Effector CD4-positive, alpha-beta T cell (primary cell): ENCODE results near the gene ARHGAP9.

Source experiments
- DNase-seq: peaks from one replicate; pipeline ENCODE4 v3.0.0-alpha.2; 2020

The ARHGAP9 gene

GRCh38 chr12:57471661-57472060 is 8.0 kb downstream of the ARHGAP9 start:
- no peak for DNase-seq

GRCh38 chr12:57470970-57471656 is 8.6 kb downstream of the ARHGAP9 start:
- no peak for DNase-seq

- DNase-seq, result no peak
These were observed 9.2 kb downstream of the ARHGAP9 start for GRCh38 chr12:57470286-57470969.

- DNase-seq, result no peak
These were observed 10.1 kb downstream of the ARHGAP9 start for GRCh38 chr12:57469296-57470164.

GRCh38 chr12:57467915-57468314 is 11.8 kb downstream of the ARHGAP9 start:
- no peak for DNase-seq

- DNase-seq, result no peak
These were observed 12.3 kb downstream of the ARHGAP9 start for GRCh38 chr12:57467212-57467874.

- DNase-seq, result no peak
These were observed 13.7 kb downstream of the ARHGAP9 start for GRCh38 chr12:57465747-57466505.

- DNase-seq, result no peak
These were observed 14.5 kb downstream of the ARHGAP9 start for GRCh38 chr12:57465030-57465746.

- no peak for DNase-seq
These were observed 15.1 kb downstream of the ARHGAP9 start for GRCh38 chr12:57464569-57464968.

- no peak for DNase-seq
These were observed 16.8 kb downstream of the ARHGAP9 start for GRCh38 chr12:57462912-57463253.

GRCh38 chr12:57462251-57462911 is 17.3 kb downstream of the ARHGAP9 start:
- DNase-seq, result peak; percentile 85

- DNase-seq, result no peak
These were observed 17.8 kb downstream of the ARHGAP9 start for GRCh38 chr12:57461917-57462250.

- no peak for DNase-seq
These were observed 18.3 kb downstream of the ARHGAP9 start for GRCh38 chr12:57461276-57461916.

- no peak for DNase-seq
These were observed 18.8 kb downstream of the ARHGAP9 start for GRCh38 chr12:57460841-57461275.

- DNase-seq, result no peak
These were observed 19.2 kb downstream of the ARHGAP9 start for GRCh38 chr12:57460468-57460784.

- no peak for DNase-seq
These were observed 19.8 kb downstream of the ARHGAP9 start, which contains the start of gene GLI1 for GRCh38 chr12:57459750-57460467. GLI1 (plus strand) TSS chr12:57459785; CDS start chr12:57463692, 3,907 bp downstream.

GRCh38 chr12:57459055-57459749 is 20.5 kb downstream of the ARHGAP9 start:
- DNase-seq, result peak; percentile 88

- no peak for DNase-seq
These were observed 21.0 kb downstream of the ARHGAP9 start for GRCh38 chr12:57458665-57459054.
